HG02588 (cell line): ENCODE data around the gene TBKBP1.
A peak's percentile ranks its signal among the peaks of the same experiment; 100 is the strongest.
"Not testable (repeated sequence)": the region's sequence is repeated elsewhere in the genome, so short reads cannot be mapped to it uniquely, and the experiment has no call there.

Experiments used
- ATAC-seq: cut with Tn5 transposase; IDR thresholded peaks from one replicate; pipeline ENCODE4 v1.9.1; 2021; ENCODE audit warnings: mild to moderate bottlenecking, moderate library complexity; ENCODE audit not compliant: unreplicated experiment

The TBKBP1 gene

DNA sequence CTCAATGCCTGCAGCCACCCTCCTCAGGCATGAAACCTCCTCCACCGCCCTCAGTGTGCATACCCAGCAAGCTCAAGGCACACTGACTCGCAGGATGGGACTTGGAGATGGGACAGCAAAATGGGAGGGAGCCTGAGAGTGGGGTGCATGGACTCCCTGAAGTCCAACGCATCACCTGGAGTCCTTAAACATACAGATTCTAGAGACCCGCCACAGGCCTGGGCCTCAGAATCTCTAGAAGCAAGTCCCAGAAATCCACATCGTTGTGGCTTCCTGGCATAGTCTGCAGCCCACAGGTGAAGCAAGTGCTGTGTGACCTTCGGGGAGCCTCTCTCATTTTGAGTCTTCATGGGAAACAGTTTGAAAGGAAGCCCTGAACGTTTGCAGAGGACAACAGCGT lies 35.5 kb downstream of the TBKBP1 start:
- ATAC-seq = no peak

DNA sequence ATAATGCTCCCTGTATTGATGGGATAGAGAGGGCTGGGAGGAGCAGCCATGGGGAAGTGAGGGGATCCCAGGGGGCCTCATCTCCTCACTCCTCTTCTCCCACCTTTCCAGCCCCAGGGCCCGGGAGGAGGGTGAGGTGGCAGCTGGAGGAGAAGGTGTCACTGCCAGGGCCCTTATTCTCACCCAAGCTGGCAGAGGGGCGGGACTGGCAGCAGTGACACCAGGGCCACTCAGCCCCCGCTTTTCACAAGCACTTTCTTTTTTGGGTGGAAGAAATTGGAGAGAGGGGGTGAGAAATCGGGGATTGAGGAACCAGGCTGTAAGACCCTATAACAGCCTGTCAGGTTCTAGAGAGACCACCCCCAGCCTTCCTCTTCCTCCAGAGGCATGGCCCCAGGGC lies 36.7 kb downstream of the TBKBP1 start:
- ATAC-seq = no peak

DNA sequence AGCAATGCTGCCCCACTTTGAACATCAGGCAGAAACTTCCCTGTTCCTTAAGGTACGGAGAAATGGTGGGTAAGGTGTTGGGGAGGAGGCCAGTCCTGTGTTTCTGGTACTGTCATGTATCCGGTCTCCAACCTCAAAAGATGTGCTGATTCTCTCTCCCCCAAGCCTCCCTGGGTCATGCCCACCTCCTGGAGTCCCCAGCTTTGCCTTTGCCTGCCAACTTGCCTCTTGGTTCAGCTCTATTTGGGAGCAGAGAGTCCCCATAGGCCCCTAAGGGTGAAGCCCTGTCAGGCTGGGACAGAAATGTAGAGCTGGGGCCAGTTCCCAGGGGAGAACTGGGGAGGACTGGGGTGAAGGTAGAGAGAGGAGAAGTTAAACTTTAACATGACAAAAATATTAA lies 37.4 kb downstream of the TBKBP1 start:
- no peak for ATAC-seq

DNA sequence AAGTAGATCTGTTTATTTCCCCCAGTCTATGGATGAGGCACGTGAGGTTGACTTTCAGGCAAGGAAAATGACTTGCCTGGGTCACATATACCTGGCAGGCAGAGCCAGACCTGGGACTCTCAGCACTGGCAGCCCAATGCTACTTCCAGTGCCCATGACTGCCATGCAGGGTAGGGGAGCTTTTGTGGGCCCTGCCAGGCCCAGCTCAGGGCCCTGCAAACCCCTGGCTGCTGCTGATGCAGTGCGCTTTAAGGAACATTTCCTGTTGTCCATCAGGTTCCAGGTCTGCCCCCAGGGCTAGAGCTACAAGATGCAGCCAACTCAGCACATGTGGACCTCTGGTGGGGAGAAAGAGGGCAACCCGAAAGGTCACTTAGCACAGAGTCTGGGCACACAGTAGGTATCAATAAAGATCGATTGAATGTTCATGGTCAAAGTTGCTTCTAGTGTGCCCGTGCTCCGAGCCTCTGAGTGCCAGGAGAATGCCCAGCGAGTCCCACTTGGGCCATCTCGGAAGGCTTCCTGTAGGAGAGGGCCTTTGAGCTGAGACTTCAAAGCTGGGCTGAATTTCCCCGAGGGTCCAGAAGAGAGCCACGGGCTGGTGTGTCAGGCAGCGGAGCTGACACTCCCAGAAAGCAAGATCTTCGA lies 38.6 kb downstream of the TBKBP1 start:
- ATAC-seq = no peak

DNA sequence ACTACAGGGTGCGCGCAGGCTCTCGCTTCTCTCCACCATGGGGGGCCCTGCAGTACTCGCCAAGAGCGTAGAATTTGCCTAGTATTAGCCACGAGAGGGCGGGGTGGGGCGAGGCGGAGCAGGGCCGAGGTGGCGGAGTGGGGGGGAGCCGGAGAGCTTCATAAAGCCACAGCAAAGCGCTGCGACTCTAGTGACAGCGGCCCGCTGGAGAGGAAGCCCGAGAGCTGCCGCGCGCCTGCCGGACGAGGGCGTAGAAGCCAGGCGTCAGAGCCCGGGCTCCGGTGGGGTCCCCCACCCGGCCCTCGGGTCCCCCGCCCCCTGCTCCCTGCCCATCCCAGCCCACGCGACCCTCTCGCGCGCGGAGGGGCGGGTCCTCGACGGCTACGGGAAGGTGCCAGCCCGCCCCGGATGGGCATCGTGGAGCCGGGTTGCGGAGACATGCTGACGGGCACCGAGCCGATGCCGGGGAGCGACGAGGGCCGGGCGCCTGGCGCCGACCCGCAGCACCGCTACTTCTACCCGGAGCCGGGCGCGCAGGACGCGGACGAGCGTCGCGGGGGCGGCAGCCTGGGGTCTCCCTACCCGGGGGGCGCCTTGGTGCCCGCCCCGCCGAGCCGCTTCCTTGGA lies 39.2 kb downstream of the TBKBP1 start, which contains the start of gene TBX21:
TSS of gene TBX21 (plus strand) at position 190 of the 627 bp plus-strand sequence. CDS start at position 409, 219 bp downstream.
- ATAC-seq = peak; percentile 44

DNA sequence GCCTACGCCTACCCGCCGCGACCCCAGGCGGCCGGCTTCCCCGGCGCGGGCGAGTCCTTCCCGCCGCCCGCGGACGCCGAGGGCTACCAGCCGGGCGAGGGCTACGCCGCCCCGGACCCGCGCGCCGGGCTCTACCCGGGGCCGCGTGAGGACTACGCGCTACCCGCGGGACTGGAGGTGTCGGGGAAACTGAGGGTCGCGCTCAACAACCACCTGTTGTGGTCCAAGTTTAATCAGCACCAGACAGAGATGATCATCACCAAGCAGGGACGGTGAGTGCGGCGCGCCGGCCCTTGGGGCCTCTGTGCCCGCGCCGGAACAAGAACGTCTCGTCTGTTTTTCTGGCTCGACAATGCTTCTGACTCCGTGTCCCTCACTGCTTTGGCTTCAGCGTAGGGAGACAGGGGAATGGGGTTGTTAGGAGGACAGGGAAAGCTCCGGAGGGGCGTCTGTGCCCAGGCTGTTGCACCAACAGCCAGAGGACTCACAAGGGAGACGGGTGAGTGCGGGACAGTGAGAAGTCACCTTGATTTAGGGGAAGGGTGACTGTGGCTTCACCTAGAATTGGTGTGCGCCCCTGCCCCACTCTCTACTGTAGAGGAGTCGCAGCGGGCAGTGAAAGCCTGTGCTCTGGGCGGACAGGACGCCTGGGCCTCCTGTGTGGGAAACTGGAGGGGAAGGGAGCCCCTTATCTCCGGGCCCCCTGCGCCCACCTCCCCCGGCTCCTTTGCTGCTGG lies 39.9 kb downstream of the TBKBP1 start:
- peak; percentile 22 for ATAC-seq

DNA sequence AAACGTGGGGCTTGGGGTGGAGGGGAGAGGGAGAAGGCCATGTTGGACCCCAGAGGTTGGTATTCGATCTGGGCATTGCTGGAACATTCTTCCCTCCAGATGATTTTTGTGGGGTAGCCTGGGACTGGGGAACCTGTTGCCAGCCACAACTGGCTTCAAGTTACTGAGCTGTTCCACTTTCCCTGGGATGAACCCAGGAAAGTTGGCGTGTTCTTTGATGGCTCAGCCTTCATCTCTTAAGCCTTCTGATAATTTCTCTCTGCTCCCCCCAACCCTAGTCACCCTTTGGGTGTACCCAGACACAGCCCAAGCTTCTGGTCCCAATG lies 41.1 kb downstream of the TBKBP1 start:
- no peak for ATAC-seq

DNA sequence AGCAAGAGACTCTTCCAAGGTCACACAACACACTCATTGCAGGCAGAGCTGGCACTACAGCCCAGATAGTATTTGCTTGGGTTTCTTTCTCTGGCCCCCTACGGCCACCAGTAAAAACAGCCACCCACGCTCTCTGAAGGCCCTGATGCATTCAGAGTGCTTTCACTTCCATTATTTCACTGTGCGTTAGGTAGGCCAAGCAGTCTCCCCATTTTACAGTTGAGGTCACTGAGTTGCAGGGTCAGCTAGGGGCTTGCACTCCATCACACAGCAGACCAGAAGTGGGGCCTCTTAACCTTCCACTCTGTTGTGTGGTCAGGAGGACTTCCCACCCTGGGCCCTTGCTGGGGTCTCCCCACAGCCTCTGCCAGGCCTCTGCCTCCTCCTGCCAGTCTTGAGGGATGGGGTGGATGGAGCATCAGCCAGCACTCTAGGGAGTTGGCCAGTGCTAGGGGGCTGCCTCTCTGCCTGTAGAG lies 41.6 kb downstream of the TBKBP1 start:
- ATAC-seq = no peak

DNA sequence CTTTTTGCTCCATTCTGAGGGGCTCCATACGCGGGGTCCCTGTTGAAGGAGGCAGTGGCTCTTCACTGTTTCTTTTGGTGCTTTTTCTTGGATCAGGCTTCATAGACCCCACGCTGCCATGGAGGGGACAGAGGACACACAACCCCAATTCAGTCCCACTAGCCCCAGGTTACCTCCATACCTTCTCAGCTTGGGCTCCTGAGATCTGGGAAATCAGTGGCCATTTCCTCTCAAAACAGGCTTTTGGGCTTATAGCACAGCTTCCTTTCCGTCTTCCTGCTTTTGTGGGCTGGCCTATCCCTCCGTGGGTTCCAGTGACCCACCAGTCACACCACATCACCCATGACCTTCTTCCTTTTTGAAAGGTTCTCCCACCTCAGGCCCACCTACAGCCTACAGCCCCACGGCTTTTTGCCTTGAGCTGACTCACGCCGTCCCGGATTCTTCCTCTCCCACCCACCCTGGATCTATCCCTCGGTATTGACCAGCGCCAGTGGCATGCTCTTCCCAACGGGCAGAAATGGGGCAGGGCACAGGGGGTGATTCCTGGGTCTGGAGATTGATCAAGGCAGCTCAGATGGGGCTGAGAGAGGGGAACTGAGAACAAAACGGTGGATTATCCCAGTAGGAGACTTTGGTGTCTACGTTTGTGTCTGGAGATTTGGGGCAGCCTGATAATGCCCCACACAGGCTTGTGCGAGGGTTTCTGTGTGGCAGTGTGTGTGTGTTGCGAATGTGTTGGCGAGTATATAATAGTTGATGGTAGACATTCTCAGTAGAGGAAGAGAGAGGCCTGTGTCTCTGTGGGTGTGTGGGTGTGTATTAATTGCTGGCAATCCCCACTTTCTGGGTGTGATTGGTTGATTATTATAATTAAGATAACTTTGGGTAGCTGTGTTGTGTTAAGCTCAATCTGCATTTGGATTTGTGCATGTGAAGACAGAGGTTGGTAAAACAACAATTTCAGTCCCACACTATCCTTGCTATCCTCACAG lies 42.8 kb downstream of the TBKBP1 start:
- ATAC-seq = no peak

DNA sequence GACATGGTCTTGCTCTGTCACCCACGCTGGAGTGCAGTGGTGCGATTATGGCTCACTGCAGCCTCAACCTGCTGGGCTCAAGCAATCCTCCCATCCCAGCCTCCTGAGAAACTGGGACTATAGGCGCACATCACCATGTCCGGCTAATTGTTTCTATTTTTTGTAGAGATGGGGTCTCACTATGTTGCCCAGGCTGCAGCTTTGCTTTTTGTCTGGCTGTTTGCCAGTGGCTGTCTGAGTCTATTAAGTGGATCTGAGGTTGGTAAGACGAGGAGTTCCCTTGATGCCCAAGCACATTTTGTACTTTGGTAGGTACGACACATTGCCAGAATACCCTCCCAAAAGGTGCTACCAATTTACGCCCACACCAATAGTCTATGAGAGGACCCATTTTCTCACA lies 44.2 kb downstream of the TBKBP1 start:
- ATAC-seq = no peak

DNA sequence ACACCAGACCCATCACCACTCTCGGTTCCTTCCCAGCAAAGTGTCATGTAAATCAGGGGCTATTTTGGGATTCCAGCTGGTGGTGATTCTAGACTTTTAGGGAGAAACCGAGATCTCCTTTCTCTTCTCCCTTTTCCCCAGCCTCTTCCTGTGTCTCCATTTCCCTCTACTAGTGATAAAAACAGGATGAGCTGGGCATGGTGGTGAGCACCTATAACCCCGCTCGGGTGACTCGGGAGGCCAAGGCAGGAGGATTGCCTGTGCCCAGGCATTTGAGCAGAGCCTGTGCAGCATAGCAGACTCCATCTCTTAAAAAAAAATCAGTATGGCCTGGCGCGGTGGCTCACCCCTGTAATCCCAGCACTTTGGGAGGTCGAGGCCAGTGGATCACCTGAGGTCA lies 45.2 kb downstream of the TBKBP1 start:
- ATAC-seq = no peak

DNA sequence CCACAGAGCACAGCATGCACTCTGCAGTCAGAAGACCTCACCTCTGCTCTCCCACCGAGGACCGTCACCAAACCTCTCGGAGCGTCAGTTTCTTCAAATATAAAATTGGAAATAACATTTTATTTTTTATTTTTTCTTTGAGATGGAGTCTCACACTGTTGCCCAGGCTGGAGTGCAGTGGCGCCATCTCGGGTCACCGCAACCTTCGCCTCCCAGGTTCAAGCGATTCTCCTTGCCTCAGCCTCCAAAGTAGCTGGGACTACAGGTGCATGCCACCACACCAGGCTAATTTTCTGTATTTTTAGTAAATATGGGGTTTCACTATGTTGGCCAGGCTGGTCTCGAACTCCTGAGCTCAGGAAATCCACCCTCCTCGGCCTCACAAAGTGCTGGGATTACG lies 46.0 kb downstream of the TBKBP1 start:
- not testable (repeated sequence) for ATAC-seq

DNA sequence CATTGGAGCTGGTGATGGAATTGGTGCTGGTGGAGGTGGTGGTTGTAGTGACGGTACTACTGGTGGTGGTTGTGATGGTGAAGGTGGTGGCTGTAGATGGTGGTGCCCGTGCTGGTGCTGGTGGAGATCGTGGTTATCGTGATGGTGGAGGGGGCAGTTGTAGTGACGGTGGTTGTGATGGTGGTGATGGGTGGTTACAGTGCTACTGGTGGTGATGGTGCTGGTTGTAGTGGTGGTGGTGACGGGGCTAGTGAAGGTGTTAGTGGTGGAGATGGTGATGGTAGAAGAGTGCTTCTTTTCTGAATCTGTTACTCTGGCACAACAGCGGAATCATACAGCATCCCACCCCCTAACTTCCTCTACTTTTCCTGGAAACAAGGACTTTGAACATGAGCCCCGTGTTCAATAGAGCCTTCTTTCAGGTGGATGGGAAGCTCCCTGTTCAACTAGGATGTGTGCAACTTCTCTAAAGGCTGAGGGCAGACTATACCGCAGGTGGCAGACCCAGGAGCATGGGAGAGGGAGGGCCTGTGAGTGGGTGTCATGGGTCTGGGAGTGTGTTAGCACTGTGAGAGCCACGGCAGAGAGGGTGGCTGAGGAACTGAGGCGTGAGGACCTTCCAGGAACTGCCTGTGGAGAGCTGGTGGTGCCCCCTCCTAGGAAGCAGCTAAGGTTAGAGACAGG lies 47.3 kb downstream of the TBKBP1 start:
- no peak for ATAC-seq

DNA sequence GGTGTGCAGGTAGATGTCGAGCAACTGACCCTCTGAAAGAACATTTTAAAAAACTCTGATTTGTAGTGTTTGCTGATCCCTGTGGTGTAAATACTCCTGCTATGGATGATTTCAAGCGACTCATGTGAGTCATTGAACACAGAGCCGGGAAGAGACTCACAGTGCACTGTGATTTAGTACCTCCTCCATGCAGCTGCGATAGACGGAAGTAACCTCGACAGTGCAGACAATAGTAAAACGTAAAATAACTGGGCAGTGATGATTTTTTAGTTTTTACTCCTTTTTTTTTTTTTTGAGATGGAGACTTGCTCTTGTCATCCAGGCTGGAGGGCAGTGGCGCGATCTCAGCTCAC lies 47.8 kb downstream of the TBKBP1 start:
- no peak for ATAC-seq

DNA sequence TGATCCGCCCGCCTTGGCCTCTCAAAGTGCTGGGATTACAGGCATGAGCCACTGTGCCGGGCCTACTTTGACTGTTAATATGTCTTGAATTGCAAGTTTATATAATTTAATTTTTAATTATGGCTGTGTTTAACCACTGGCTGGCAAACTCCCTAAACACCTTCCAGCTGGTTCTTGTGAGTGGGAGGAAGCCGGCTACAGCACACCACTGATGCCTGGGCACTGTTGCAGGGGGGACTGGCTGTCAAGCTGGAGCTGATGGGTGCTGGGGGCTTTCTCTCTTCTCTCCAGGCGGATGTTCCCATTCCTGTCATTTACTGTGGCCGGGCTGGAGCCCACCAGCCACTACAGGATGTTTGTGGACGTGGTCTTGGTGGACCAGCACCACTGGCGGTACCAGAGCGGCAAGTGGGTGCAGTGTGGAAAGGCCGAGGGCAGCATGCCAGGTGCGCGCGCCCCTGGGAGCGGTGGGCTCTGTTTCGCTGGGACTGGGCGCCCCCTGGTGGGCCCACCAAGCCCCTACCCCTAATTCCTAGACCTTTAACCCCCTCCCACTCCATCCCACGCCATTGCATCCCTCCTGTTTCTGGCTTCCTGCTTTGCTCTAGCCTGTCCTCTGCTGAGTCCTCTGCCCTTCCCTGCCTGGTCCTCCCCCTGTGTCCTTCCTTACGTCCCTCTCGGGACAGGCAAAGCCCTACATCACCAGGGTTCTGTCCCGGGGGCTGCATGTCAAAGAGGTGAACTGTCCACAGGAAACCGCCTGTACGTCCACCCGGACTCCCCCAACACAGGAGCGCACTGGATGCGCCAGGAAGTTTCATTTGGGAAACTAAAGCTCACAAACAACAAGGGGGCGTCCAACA lies 48.6 kb downstream of the TBKBP1 start:
- ATAC-seq = no peak

DNA sequence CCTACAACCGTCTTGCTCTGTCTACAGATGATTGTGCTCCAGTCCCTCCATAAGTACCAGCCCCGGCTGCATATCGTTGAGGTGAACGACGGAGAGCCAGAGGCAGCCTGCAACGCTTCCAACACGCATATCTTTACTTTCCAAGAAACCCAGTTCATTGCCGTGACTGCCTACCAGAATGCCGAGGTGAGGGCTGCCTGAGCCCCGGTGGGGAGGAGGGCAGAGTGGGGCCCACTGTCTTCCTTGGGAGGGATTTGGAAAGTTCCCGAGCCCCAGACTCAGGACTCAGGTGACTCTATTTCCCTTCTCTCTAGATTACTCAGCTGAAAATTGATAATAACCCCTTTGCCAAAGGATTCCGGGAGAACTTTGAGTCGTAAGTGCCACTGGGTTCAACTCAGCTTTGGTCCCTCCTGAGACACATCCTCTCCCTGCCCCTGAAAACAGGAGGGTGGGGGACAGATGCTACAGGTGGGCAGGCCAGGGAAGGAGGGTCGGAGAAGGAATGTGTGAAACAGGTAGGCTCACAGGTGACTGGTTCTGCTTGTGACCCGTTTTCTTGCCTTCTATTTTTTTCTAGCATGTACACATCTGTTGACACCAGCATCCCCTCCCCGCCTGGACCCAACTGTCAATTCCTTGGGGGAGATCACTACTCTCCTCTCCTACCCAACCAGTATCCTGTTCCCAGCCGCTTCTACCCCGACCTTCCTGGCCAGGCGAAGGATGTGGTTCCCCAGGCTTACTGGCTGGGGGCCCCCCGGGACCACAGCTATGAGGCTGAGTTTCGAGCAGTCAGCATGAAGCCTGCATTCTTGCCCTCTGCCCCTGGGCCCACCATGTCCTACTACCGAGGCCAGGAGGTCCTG lies 50.4 kb downstream of the TBKBP1 start:
- ATAC-seq = no peak

DNA sequence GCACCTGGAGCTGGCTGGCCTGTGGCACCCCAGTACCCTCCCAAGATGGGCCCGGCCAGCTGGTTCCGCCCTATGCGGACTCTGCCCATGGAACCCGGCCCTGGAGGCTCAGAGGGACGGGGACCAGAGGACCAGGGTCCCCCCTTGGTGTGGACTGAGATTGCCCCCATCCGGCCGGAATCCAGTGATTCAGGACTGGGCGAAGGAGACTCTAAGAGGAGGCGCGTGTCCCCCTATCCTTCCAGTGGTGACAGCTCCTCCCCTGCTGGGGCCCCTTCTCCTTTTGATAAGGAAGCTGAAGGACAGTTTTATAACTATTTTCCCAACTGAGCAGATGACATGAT lies 51.0 kb downstream of the TBKBP1 start:
- no peak for ATAC-seq

DNA sequence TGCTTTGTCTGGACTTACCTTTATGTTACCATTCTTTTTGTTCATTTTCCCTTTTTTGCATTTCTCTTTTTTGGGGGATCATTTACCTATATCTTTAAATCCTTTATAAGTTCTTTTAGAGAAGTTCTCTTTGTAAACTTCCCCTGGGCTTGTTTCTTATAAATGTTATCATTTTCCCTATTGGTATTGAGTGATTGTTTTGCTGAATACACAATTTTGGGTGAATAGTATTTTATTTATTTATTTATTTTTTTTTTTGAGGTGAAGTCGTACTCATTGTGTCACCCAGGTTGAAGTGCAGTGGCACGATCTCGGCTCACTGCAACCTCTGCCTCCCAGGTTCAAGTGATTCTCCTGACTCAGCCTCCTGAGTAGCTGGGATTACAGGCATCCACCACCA lies 57.5 kb downstream of the TBKBP1 start:
- no peak for ATAC-seq

DNA sequence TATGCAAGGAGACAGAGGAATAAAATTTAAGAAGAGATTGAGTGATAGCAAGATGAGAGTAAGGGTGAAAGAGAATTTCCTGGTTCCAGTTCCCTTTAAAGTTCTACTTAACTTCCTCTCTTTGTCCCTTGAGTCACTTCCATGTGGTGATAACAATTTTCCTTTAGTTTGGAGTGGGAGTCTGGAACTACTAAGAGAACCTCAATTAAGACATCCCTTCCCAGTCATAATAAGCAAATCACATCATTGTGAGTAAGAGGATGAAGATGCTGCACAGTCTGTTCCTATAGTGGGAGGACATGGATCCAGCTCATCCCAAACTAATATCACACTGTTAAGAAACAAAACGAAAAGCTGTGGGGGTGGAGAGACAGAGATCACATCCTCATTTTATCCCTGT lies 63.4 kb downstream of the TBKBP1 start:
- ATAC-seq = no peak
